Breast epithelium (tissue), 4 donors: ENCODE results near the gene PARP9. TPM values are rescaled to one million over a fixed set of nuclear protein-coding genes. Genes with fewer than 3 reads are reported as not detected.

Source experiments
- DNase-seq, 2 donors: peaks; one replicate each; pipeline ENCODE4 v3.0.0-alpha.2; 2019; ENCODE audit warnings: low spot score in 2 of 2
- H3K27ac ChIP-seq, 2 donors: fragments of 200-600 bp; sonication (generic) in 1 of 2; one replicate each; pipeline ENCODE4 v1.5.1; 2016 to 2019; ENCODE audit warnings: mild to moderate bottlenecking in 1 of 2
- H3K27me3 ChIP-seq, 2 donors: fragments of 200-600 bp; sonication (generic) in 1 of 2; one replicate each; pipeline versions ENCODE4 v1.5.1 to v1.6.0; 2017 to 2019; ENCODE audit warnings: control low read depth in 1 of 2, mild to moderate bottlenecking in 1 of 2
- H3K36me3 ChIP-seq: fragments of 200-600 bp; one replicate; pipeline ENCODE4 v1.5.1; 2019
- H3K4me1 ChIP-seq, 2 donors: fragments of 200-600 bp; sonication (generic); one replicate each; pipeline ENCODE4 v1.5.1; 2016 to 2019; ENCODE audit warnings: control low read depth in 1 of 2
- H3K4me3 ChIP-seq, 3 donors: fragments of 200-600 bp; sonication (generic); 1 replicate in 2 of 3; 2 replicates in 1 of 3; pipeline ENCODE4 v1.5.1; 2016 to 2019; ENCODE audit warnings: mild to moderate bottlenecking in 3 of 3, moderate library complexity in 2 of 3
- H3K9me3 ChIP-seq, 2 donors: fragments of 200-600 bp; sonication (generic) in 1 of 2; one replicate each; pipeline ENCODE4 v1.5.1; 2016 to 2019; ENCODE audit warnings: control low read depth in 1 of 2
- CTCF ChIP-seq, 3 donors: fragments of 450-650 bp; IDR thresholded peaks; one replicate each; pipeline ENCODE4 v1.5.1; 2016 to 2017; ENCODE audit warnings: antibody characterized with exemption in 3 of 3, mild to moderate bottlenecking in 3 of 3, moderate library complexity in 3 of 3
- POLR2A ChIP-seq: fragments of 450-650 bp; IDR thresholded peaks from one replicate; pipeline ENCODE4 v1.6.1; 2016; ENCODE audit warnings: antibody characterized with exemption, mild to moderate bottlenecking, moderate library complexity
- POLR2AphosphoS5 ChIP-seq, 3 donors: sonication (generic); formaldehyde crosslinking; IDR thresholded peaks; one replicate each; pipeline ENCODE4 v1.6.1; 2017; ENCODE audit warnings: antibody characterized with exemption in 3 of 3
- intact Hi-C: fragments of 100-400 bp; cut with DNase I; formaldehyde crosslinking; loops from one replicate; pipeline ENCODE4 v1.15.1; 2023; ENCODE audit warnings: low total_unique reads
- total RNA-seq, 3 donors: library from RNA; depleted of rRNA; stranded (reverse); fragments of >200 nt; gene quantifications; one replicate each; pipeline ENCODE4 v1.1.0, GENCODE V29; 2016

Gene PARP9
- total RNA-seq, 3 donors from 2014 or later, result 17.4 to 55.1 (median 39.7) TPM

GRCh38 chr3:122560680-122561079 lies 3.4 kb downstream of the PARP9 start:
- intact Hi-C loops, result no loop called here
- peak in 2 of 3 donors; percentile 44 to 47 for TF ChIP-seq CTCF (IDR thresholded peaks at IDR 0.05)
- no peak for TF ChIP-seq POLR2A
- peaks cover under 1% of the 10 kb centered on the region for H3K36me3 ChIP-seq
- H3K9me3 ChIP-seq, result no peaks in the 10 kb centered on the region
- DNase-seq, result no peak
- no peaks in the 10 kb centered on the region for H3K27me3 ChIP-seq
- H3K4me3 ChIP-seq, result no peak overlapping the region
- peaks cover 0 to 9% of the 10 kb centered on the region in 2 donors for H3K4me1 ChIP-seq
- no peak overlapping the region for H3K27ac ChIP-seq

GRCh38 chr3:122559906-122560305 lies 4.2 kb downstream of the PARP9 start:
- no peaks in the 10 kb centered on the region for H3K27me3 ChIP-seq
- H3K9me3 ChIP-seq, result no peaks in the 10 kb centered on the region
- DNase-seq, result no peak
- intact Hi-C loops, result no loop called here
- no peak for TF ChIP-seq POLR2A
- TF ChIP-seq CTCF (IDR thresholded peaks at IDR 0.05), result no peak
- no peak for TF ChIP-seq POLR2AphosphoS5 (IDR thresholded peaks at IDR 0.05)
- H3K27ac ChIP-seq, result no peak overlapping the region
- H3K4me3 ChIP-seq, result no peak overlapping the region
- H3K4me1 ChIP-seq, result peaks cover 0 to 9% of the 10 kb centered on the region in 2 donors
- H3K36me3 ChIP-seq, result peaks cover 8% of the 10 kb centered on the region

GRCh38 chr3:122558605-122559004 lies 5.5 kb downstream of the PARP9 start:
- DNase-seq, result no peak
- H3K36me3 ChIP-seq, result peaks cover 9% of the 10 kb centered on the region
- H3K9me3 ChIP-seq, result no peaks in the 10 kb centered on the region
- no peak overlapping the region for H3K27ac ChIP-seq
- no peaks in the 10 kb centered on the region for H3K27me3 ChIP-seq
- no peak overlapping the region for H3K4me3 ChIP-seq
- H3K4me1 ChIP-seq, result peaks cover 0 to 9% of the 10 kb centered on the region in 2 donors
- TF ChIP-seq CTCF (IDR thresholded peaks at IDR 0.05), result no peak
- no peak for TF ChIP-seq POLR2AphosphoS5 (IDR thresholded peaks at IDR 0.05)
- TF ChIP-seq POLR2A, result no peak
- intact Hi-C loops, result no loop called here

- H3K9me3 ChIP-seq, result no peaks in the 10 kb centered on the region
- peaks cover 9% of the 10 kb centered on the region for H3K36me3 ChIP-seq
- no peak for TF ChIP-seq POLR2A
- TF ChIP-seq CTCF (IDR thresholded peaks at IDR 0.05), result no peak
- TF ChIP-seq POLR2AphosphoS5 (IDR thresholded peaks at IDR 0.05), result no peak
- H3K27me3 ChIP-seq, result no peaks in the 10 kb centered on the region
- DNase-seq, result no peak
- peaks cover 0 to under 1% of the 10 kb centered on the region in 2 donors for H3K4me1 ChIP-seq
- H3K4me3 ChIP-seq, result no peak overlapping the region
- no peak overlapping the region for H3K27ac ChIP-seq
- intact Hi-C loops, result no loop called here
Observed at GRCh38 chr3:122557356-122557755, 6.7 kb downstream of the PARP9 start.

- Histone ChIP-seq H3K4me3 (no peak overlapping the region), H3K36me3 (peaks cover 9% of the 10 kb centered on the region), H3K27me3 (no peaks in the 10 kb centered on the region), H3K9me3 (no peaks in the 10 kb centered on the region), H3K27ac (no peak overlapping the region), H3K4me1 (no peaks in the 10 kb centered on the region)
- intact Hi-C loops, result no loop called here
- DNase-seq, result no peak
- no peak for TF ChIP-seq POLR2A
- no peak for TF ChIP-seq CTCF (IDR thresholded peaks at IDR 0.05)
- TF ChIP-seq POLR2AphosphoS5 (IDR thresholded peaks at IDR 0.05), result no peak
Observed at GRCh38 chr3:122555275-122556071, 8.6 kb downstream of the PARP9 start.
